HG03442 (cell line): Measurements from ENCODE around the gene GRM8.
"Not testable (repeated sequence)": the region's sequence is repeated elsewhere in the genome, so short reads cannot be mapped to it uniquely, and the experiment has no call there.

Source experiments
- ATAC-seq: cut with Tn5 transposase; IDR thresholded peaks from one replicate; pipeline ENCODE4 v1.9.1; 2021; ENCODE audit warnings: mild to moderate bottlenecking, moderate library complexity; ENCODE audit not compliant: unreplicated experiment

The GRM8 gene

DNA sequence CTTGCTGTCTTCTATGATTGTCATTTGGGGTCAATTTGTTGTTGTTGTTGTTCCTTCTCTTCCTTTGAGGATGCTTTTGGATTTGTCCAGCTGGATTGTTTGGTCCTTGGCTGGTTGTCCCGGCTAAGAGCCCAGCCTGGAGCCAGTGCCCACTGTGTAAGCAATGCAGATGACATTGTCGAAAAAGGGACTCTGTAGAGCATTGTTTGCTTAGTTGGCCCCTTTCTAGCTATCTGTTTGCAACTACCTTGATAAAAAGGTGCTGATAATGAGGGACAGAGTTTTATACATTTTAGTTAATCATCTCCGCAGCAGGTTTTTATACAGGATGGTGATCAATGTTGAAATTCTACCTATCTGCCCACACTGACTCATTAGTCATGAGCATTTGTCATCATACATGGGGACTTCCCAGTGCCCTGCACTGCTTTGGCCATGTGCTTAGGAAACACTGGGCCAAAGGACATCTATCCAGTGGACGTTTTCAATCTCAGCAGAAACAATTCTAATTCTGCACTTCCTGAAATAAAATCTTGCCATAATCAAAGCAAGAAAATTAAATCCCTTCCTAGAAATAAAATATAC lies 311.9 kb downstream of the GRM8 start:
- no peak for ATAC-seq

- no peak for ATAC-seq
Measured at GRCh38 chr7:126937171-126937570, 315.6 kb downstream of the GRM8 start.

GRCh38 chr7:126931581-126931980 lies 321.2 kb downstream of the GRM8 start:
- ATAC-seq, result no peak

DNA sequence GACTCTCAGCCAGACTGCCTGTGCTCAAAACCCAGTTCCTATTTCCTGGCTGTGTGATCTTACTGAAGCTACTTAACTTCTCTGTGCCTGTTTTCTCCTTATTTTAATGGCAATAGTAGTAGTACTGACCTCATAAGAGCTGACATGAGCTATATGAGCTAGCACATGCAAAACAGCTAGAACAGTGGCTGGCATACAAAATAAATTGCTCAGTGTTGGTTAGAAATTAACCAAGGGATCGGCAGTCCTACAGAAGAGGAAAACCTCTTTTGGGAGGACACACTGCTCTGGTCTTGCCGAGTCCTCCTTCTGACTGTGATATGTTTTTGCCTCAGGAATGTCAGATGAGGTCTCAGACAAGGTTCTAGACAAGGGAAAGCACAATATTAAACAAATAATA lies 322.6 kb downstream of the GRM8 start:
- no peak for ATAC-seq

DNA sequence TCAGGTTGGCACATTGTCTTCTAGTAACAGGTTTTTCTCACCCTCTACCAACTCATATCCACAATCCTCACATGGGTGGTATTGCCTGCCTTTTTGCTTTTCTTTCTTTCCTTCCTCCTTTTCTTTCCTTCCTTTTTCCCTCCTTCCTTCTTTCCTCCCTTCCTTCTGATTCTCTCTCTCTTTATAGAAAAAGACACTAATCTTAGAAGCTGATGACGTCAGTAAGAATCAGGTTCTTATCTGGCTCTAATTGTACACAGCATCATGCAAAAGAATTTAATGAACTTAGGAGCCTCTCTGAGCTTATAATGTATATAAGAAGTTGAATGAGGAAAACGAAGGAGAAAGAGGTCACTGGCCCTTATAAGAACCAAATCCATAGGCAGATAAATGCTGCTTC lies 328.3 kb downstream of the GRM8 start:
- ATAC-seq, result no peak

DNA sequence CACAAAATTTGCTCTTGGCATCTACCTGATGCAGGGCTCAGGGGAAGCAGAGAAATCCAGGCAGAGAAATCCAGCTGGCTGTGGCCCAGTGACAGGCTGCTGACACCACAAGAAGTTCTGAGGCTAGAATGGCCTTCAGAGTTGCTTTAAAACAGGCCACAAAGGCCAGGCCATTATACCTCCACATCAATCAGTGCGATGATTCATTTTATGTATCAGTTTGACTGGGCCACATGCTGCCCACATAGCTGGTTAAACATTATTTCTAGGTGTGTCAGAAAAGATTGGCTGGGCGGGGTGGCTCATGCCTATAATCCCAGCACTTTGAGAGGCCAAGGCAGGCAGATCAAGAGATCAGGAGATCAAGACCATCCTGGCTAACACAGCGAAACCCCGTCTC lies 341.1 kb downstream of the GRM8 start:
- not testable (repeated sequence) for ATAC-seq

DNA sequence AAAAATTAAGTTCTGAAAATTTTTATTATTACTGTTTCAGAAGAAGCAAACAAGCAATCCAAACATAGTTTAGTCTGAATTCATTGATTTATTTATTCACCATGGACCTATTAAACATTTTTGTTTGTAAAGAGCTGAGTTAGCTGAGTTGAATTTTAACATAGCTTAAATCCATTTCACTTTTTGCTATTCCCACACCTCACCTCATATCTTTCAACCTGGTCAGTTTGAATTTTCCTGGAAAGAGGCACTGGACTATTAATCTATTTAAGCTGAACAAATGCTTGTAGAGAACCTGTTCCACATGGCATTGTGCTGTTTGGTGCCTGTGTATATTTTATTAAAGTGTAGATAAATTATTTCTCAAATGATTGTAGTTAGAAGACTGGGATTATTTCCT lies 344.2 kb downstream of the GRM8 start:
- ATAC-seq, result not testable (repeated sequence)

DNA sequence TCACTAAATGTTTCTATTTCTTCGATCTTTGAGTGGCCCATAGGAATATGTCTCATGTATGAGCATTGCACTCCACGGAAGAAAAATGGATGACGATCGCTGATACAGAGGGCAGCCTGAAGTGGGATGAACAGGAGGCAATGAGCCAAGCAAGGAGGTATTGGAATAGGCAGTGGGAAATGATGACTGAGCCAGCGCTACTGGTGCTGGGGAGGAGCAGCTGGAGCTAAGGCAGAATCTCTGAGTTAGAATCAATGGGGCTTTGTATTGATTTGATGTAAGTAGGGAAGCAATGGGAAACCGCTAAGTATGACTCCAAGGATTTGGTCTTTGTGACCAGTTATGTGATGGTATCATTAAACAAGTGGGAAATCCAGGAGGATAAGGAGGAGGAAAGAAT lies 345.1 kb downstream of the GRM8 start:
- ATAC-seq, result not testable (repeated sequence)

GRCh38 chr7:126905255-126905654 lies 347.5 kb downstream of the GRM8 start:
- not testable (repeated sequence) for ATAC-seq

DNA sequence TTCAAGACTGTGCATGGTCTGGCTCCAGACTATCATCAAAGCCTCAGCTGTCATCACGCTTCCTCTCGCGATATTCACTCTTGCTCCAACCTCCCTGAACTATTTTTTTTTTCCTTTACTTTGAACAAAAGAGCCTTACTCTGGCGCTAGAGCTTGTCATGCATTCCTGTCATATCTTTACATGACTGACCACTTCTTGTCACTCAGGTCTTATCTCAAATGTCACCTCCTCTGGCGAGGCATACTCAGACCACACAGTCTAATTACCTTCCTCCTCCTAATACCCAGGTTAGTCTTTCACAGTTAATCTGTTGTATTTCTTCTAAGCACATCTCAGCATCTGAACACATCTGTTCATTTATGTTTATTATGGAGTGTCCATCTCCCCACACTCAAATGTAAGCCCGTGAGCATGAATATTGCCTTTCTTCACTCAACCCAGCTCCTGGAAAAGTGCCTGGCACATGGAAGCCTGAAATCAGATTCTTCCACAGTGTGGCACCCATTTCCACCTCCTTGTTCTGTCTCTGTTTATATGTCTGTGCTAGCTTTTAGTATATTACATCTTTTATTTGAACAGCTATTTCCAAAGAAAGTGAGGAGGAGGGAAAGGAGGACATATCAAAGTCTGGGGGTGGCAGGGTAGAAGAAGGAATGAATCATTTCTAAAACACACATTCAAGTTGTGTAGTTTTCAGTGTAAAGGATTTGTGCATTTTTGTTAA lies 351.5 kb downstream of the GRM8 start:
- not testable (repeated sequence) for ATAC-seq

GRCh38 chr7:126887980-126888379 lies 364.8 kb downstream of the GRM8 start:
- ATAC-seq, result not testable (repeated sequence)

GRCh38 chr7:126887560-126887959 lies 365.2 kb downstream of the GRM8 start:
- ATAC-seq, result not testable (repeated sequence)

DNA sequence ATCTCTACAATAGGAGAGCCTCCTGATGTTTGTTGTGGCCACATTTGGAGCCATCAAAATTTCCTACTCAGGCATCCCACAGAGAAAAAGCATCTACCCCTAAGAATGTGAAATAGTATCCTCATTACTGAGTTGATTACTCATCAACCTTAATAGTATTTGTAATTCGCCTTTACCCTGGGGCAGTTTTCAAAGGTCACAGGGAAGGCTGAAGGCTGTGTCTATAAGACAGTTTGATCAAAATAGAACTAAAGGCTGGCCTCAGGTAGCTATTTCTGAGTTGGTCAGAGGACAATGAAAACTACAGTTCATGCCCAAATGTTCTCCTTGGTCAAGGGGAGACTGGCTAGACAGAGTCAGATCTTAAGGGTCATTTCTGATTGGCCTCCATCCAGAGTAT lies 370.0 kb downstream of the GRM8 start:
- not testable (repeated sequence) for ATAC-seq

GRCh38 chr7:126881908-126882307 lies 370.8 kb downstream of the GRM8 start:
- not testable (repeated sequence) for ATAC-seq

DNA sequence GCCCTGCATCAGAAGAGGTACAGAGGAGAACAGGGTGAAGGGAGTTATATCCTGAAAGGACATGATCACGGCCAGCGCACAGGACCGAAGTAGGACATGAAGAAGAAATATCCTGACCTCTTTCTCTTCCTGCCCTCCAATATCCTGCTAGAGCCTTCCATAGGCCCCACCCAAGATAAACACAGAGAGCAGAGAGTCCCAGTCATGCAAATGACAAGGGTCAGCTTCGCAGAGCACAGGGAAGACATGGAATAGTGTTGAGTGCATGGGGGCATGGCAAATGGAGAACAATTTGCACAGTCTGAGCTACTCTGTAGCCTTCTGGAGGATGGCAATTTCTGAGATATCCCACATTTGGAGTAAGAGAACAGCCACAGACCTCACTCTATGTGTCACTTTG lies 371.4 kb downstream of the GRM8 start:
- ATAC-seq, result no peak

GRCh38 chr7:126876536-126876935 lies 376.2 kb downstream of the GRM8 start:
- ATAC-seq, result not testable (repeated sequence)

- peak; percentile 93 for ATAC-seq
Measured at GRCh38 chr7:126856691-126857291, 395.9 kb downstream of the GRM8 start.

- no peak for ATAC-seq
Measured at GRCh38 chr7:126845331-126845730, 407.4 kb downstream of the GRM8 start.

- no peak for ATAC-seq
Measured at GRCh38 chr7:126843883-126844282, 408.9 kb downstream of the GRM8 start.

DNA sequence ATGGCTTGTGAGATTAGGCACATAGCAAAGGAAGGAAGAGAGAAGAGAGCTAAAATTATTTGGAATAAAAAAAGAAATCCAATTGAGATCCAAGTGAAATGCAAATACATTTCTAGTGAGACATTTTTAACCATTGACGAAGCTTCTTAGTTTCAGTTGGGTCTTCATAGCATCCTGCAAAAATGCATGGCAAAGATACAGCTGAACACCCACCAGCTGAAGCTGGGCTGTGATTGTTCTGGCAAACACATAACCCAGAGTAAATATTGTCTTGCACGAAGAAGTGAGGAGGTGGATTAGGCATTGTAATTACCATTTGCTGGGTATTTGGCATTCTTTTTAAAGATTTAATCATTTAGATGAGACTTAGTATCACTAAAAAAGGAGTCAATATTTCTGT lies 409.4 kb downstream of the GRM8 start:
- ATAC-seq, result no peak

- ATAC-seq, result no peak
Measured at GRCh38 chr7:126842451-126842850, 410.3 kb downstream of the GRM8 start.

- no peak for ATAC-seq
Measured at GRCh38 chr7:126840869-126841268, 411.9 kb downstream of the GRM8 start.
